DLD1 (cell line): ENCODE data around the gene TST.
"Not testable (repeated sequence)": the region's sequence is repeated elsewhere in the genome, so short reads cannot be mapped to it uniquely, and the experiment has no call there.

Experiments used
- in situ Hi-C: cut with HindIII; loops from 2 replicates; pipeline ENCODE4 v1.10.0; 2017; ENCODE audit warnings: low sequenced_read_pairs

Gene TST

GRCh38 chr22:36991206-36991605, 28.0 kb downstream of the TST start:
- in situ Hi-C loops, result no loop called here

- in situ Hi-C loops, result no loop called here
These were observed 28.8 kb downstream of the TST start for GRCh38 chr22:36990457-36990856.

- in situ Hi-C loops, result not testable (repeated sequence)
These were observed 30.2 kb downstream of the TST start for GRCh38 chr22:36989012-36989411.

GRCh38 chr22:36988075-36988832, 31.0 kb downstream of the TST start:
- in situ Hi-C loops, result no loop called here

- in situ Hi-C loops, result no loop called here
These were observed 32.9 kb downstream of the TST start for GRCh38 chr22:36986242-36986821.

GRCh38 chr22:36985211-36985889, 33.9 kb downstream of the TST start:
- in situ Hi-C loops, result no loop called here

- in situ Hi-C loops, result no loop called here
These were observed 37.1 kb downstream of the TST start for GRCh38 chr22:36982136-36982535.

GRCh38 chr22:36981247-36981775, 37.9 kb downstream of the TST start:
- in situ Hi-C loops, result no loop called here

GRCh38 chr22:36979016-36979910, 40.0 kb downstream of the TST start:
- in situ Hi-C loops, result no loop called here

GRCh38 chr22:36977947-36978660, 41.1 kb downstream of the TST start:
- in situ Hi-C loops, result no loop called here

GRCh38 chr22:36977401-36977861, 41.8 kb downstream of the TST start:
- in situ Hi-C loops, result no loop called here

GRCh38 chr22:36976606-36977005, 42.6 kb downstream of the TST start:
- in situ Hi-C loops, result no loop called here

GRCh38 chr22:36971341-36972125, 47.7 kb downstream of the TST start:
- in situ Hi-C loops, result no loop called here

GRCh38 chr22:36968249-36968964, 50.8 kb downstream of the TST start:
- in situ Hi-C loops, result loop anchor here (5.0 to 10.0 kb wide), 3 partner anchors 39 to 194 kb away; partner anchors contain the start of gene IFT27

GRCh38 chr22:36966851-36967540, 52.3 kb downstream of the TST start:
- in situ Hi-C loops, result loop anchor here (5.0 to 10.0 kb wide), 3 partner anchors 40 to 192 kb away; partner anchors contain the start of gene IFT27

- in situ Hi-C loops, result loop anchor here (5.0 to 10.0 kb wide), 3 partner anchors 42 to 191 kb away; partner anchors contain the start of gene IFT27
These were observed 53.6 kb downstream of the TST start for GRCh38 chr22:36965696-36966095.

- in situ Hi-C loops, result loop anchor here (10.0 kb wide), 2 partner anchors 129 to 189 kb away; partner anchors contain the start of gene IFT27
These were observed 55.1 kb downstream of the TST start for GRCh38 chr22:36964106-36964505.

- in situ Hi-C loops, result loop anchor here (10.0 kb wide), 2 partner anchors 129 to 189 kb away; partner anchors contain the start of gene IFT27
These were observed 55.9 kb downstream of the TST start for GRCh38 chr22:36963302-36963701.
